Measurements from ENCODE around the gene TICAM2.

DNA sequence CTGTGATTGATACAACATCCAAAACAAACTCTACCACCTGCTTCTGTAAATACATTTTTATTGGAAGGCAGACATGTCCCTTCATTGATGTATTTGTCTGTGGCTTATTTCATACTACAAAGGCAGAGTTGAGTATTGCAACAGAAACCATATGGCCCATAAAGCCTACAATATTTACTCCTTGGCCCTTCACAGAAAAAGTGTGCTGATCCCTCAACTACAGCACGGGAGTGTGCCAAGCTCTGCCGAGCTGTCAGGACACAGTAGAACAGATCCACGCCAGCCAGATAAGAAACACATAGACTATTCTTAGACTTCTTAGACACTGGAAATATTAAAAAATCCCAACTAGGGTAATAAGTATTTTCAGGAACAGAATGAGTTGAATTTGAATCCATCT is 13.2 kb downstream of the TICAM2 start:
- no peak for TF ChIP-seq CTCF (IDR thresholded peaks at IDR 0.05)
- TF ChIP-seq POLR2A (IDR thresholded peaks at IDR 0.05): no peak

All from Peyer's patch (tissue), 4 donors.